ENCODE measurements around the gene ITGA2B.
"Not testable (repeated sequence)": the region's sequence is repeated elsewhere in the genome, so short reads cannot be mapped to it uniquely, and the experiment has no call there.

Gene ITGA2B

DNA sequence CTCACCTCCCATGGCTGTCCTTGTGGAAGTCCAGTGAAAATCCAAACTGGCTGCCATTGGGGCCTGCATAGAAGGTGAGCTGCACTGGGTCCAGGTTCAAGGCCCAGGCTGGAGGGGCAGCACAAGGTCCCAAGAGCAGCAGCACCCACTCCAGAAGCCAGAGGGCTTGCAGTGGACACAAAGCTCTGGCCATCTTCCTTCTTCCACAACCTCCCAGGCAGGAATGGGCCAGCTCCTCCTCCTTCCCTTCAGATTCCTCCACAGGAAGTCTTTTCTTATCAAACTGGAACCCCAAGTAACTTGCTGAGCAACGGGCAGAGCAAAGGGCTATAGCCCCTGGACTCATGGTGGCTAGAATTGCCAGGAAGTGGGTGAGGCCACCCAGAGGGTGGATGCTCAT is at the start of gene ITGA2B:
Gene ITGA2B, minus strand, starts transcription at position 369 of the 400 bp plus-strand sequence. Its CDS starts 176 bp downstream, at position 193.
- DNase-seq: no peak

DNA sequence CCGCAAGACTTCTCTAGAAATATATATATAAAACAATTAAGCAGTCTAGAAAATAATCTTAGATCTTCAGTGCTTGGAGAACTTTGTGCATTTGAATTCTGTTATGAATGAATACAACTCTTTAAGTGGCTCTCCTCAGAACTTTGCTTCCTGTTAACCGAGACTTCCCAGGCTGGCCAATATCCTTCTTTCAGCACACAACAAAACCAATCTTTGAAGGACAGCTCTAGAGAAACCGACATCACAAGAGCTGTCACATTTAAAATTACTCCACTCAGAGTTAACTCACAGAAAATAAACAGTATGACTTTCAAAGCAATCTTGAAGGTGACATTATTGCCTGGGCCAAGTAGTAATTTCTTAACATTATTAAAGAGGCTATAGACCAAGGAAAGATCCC is 49.7 kb upstream of the ITGA2B start:
- DNase-seq: no peak

DNA sequence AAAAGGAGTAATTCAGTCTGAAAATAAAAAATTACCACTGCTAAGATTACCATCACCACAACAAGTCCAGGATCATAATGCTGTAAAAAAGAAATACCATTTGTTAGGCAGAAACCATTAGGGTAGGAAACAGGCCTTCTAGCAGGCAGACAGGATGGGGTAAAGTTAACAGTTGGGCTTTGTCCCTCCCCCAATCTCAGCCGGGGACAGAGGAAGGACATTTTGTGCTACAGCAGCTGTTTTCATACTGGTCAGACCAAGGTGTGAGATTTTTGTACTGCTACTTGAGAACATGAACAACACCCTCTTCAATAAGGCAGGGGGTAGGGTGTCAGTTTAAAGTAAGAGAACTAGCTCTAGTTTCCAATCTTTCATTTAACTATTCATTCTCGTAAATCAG is 49.2 kb upstream of the ITGA2B start:
- no peak for DNase-seq

DNA sequence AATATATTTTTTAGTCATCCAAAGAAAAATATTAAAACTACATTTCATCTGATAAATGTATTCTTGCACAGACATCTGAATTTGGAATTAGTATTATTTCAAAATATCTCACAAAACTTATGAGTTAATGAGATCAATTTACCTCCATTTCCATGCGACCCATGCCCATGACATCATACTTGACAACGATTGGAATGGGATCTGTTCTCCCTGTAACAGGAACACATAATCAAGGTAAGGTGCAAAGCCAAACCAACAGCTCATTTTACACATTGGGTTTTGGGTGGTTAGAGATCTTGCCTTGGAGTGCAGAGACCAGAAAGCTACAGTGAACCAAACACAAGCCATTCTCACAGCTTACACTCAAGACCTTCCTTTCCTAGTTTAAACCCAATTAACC is 46.9 kb upstream of the ITGA2B start:
- DNase-seq: no peak

DNA sequence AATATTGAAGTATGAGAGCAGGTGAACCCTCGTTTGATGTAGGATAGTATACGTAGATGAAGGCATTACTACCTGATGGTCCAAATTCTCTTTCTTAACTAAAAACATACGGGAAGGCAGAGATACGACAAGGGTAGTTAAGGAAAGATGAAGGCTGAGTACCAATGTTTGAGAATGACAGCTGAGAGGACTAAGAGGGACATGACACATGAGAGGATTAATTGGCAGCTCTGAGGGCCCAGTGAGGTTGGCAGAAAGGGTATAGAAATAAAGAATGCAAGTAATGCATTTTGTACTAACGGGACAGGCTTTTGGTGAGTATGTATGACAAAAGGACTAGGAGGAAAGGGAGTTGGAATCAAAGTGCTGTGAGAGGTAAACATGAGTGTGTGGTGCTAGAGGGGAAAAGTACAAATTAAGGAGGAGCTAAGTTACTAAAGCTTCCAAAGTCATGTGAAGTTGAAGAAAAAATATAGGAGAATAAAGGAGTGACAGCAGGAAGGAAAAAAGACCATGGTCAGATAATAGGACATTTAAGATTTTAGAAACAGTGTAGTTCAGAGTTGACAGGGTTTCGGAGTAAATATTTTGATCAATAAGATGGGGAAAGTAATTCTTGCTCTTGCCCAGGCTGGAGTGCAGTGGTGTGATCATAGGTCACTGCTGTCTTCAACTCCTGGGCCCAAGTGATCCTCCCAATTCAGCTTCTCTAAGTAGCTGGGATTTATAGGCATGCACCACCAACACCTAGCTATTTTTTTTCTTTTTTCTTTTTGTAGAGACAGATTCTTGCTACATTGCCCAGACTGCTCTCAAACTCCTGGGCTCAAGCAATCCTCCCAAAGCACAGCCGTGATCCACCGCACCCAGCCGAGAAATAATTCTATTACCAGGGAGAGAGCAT is 43.1 kb upstream of the ITGA2B start:
- DNase-seq: no peak

DNA sequence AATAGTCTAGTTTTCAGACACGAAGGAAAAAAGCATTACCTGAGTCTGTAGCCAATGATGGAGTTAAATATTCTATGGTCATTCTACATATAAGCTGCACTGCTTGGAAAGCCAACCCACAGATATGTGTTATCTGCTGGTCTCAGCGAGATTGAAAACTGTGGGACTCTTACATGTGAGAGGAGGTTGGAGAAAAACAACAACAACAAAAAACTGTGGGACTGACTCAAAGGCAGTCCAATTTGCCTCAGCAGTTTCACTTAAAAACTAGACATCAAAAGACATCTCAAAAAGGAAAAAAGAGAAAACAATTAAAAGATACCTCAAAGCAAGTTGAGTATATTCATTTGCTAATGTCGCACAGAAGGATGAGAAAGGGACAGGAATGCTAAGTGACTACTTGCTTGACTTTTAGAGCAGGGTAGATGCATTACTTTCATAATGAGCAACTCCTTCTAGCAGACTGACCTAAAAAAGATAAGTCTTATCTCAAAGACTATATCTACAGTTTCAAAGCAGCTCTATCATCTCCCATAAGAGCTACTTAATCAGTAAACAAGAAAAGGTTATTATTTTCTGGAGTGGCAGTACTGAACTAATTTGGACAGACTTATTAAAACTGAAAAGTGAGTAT is 35.5 kb upstream of the ITGA2B start:
- DNase-seq: no peak

DNA sequence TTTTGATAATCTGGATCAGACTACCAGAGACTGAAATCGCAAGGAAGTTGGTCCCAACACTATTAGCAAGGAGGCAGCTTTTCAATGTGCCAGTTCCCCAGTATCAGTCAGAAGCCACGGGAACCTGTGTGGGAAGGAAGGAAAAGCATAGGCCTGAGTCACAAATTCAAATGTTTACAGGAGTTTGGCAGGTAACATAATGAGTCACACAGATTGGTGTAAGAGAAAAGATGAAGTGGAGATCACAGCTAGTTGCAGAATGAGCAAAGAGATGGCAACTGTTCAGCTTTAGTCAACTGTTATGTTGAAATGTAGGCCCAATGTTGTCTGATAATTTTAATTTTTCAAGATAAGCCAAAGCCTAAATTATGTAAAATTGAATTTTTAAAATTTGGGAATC is 28.1 kb upstream of the ITGA2B start:
- no peak for DNase-seq

DNA sequence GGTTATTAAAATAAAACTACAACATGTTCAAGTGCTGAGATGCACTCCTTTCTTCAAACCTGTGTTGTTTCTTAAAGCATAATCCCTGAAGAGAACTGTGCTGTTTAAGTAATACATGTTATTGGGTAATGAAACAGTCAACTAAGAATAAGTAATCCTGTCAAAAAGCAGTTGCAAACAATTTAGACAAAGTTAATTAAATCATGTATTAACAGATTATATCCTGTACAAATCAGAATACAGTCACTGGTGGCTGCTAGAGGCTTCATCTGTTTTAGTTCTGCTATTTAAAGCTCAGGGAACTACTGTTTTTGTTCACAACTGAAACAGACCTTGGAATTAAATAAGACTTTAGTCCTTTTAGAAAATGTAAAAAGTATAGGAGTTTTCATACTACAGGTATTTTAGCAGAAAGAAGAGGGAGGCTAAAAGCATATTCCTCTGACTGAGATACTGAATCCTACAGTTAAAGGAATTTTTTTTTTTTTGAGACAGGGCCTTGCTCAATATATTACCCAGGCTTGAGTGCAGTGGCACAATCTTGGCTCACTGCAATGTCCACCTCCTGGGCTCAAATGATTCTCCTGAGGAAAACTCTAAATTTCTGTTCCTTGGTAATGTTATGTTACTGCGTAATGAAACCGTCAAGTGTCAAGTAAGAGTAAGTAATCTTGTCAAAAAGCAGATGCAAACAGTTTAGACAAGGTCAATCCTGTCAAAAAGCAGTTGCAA is 27.3 kb upstream of the ITGA2B start:
- no peak for DNase-seq

DNA sequence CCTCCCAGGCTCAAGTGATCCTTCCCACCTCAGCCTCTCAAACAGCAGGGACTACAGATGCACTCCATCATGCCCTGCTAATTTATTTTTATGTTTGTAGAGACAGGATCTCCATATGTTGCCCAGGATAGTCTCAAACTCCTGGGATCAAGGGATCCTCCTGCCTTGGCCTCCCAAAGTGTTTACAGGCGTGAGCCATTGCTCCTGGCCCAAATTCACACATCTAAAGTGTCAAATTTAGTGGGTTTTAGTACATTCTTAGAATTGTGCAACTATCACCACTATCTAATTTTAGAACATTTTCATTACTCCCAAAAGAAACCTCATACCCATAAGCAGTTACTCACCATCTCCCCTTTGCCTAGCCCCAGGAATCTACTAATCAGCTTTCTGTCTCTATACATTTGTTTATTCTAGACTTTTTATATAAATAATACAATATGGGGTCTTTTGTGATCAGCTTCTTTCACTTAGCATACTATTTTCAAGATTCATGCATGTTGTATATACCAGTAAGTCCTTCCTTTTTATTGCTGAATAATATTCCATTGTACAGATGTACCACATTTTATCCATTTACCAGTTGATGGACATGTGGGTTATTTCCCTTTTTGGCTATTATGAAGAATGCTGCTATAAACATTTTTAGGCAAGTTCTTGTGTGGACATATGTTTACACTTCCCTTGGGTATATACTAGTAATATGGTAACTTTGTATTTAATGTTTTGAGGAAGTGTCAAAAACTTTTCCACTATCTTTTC is 25.1 kb upstream of the ITGA2B start:
- DNase-seq: no peak

DNA sequence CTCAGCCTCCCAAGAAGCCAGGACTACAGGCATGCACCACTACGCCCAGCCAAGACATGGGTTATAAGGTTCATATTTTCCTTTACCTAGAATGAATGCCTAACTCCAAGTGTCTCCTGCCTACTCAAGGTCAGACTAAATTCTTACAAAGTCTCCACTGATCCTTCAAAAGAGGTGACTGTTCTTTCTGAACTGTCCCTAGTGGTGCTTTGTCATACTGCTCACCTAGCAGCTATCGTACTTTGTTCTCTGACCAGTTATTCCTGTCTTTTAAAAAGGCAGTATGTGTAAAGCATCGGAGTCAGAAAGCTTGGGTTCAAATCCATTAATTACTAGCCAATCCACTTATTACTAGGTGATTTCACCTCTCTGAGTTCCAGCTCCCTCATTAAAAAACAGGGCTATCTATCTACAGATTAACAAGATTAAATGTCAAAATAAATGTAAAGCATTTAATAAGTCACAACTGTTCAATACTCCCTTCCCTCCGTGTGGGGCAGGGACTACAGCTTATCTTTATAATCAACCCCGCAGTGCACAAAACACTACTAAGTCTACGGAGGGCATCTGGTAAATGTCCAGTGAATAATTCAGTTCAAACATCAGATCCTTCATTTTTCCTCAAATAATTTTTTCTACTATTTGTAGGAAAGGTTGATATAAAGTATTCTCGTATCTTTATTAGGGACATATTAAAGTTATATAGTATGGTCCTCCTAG is 20.0 kb upstream of the ITGA2B start:
- no peak for DNase-seq

DNA sequence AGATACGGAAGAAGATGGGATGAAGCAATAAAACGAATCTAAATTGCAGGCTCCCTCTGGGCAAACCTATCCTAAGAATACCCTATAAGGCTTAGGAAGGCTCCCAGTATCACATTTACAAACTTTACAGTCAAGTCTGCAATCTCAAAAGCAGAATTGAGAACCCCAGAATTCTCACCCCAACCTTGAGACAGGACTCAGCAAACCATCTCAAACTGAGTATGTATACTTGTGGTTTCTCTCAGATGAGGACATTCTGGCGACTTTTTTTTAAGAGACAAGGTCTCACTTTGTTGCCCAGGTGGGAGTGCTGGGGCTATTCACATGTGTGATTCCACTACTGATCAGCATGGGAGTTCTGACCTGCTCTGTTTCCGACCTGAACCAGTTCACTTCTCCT is 19.3 kb upstream of the ITGA2B start:
- DNase-seq: no peak

DNA sequence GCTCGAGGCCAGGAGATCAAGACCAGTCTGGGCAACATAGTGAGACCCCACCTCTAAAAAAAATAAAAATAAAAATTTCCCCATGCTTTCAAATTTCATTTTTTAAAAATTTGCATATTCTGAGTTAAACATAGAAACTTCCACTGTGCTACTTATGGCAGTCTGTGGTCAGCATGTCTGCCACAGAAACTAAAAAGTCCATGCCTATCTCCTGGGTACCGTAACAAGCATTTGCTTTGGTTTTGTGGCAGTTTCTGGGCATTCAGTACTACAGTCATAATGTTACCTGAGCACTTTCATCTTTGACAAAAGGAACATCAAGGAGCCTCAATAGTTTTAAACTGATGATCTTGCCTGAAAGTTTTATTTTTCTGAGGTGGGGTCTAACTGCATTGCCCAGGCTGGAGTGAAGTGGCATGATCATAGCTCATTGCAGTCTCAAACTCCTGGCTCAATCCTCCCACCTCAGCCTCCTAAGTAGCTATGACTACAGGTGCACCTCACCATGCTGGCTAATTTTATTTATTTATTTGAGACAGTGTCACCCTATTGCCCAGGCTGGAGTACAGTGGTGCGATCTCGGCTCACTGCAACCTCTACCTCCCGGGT is 13.2 kb upstream of the ITGA2B start:
- no peak for DNase-seq

DNA sequence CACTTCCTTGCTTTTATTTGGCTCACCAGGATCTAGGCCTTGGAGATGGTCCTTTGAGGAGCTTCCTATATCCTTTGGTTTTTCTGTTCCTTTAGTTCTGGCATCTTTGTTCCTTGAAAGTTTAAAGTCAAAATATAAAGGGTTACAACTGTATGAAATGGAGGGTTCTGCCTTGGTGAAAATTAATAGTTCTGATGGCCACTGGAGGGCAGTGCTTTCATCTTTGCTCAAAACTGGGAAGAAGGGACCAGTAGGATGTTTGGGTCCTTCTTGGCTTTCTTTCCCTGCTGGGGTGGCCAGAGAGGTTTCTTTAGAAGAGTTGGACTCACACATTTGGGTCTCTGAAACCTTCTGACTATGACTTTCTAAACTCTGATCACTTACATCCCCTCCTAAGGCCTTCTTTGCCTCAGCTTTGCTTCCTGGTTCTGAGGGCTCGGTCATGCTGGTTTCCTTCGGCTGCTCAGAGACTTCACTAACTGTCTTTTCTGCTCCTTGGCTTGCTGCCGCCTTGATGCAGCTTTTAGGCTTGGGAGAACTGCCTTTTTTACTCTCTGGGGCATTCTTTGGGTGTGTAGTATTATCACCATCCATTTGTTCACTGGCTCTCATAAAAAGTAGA is 10.9 kb upstream of the ITGA2B start:
- no peak for DNase-seq

DNA sequence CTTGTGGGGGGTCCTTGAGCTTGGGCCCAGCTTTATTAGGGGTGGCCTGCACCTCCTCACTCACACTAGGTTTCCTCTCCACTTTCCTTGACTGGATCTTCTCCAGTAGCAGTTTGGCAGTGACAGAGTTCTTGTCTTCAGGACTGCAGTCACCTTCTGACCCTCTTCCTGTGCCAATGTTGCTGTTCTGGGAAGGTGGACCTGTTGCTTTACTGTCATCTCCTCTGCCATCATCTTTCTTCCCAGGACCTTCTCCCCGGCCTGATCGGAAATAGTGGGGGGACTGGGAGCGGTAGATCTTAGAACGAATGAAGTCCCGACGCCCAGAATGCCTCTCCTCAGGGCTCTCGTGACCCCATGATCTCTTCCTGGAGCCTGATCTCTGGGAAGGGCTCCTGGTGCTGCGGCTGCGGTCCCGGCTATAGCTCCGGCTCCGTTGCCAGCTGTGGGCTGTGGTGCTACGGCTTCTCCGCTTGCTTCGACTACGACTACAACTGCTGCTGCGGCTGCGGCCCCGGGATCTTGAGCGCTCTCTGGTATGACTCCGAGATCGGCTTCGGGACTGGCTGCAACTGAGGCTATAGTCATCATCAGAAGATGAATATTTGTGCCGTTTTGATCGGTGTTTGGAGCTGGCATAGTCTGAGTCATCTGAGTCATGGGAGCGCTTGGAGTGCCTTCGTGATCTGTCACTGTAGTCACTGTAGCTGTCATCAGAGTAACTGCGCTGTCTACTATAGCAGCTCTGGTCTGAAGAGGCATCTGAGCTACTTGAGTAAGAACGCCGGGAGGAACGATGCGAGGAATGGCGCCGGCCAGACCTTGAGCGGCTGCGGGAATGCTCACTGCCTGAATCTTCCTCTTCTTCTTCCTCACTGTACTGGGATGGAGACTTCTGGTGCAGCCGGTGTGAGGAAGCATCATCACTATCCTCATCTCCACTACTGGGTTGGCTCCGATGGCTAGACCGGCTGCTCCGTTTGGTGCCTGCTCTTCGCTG is 9.5 kb upstream of the ITGA2B start:
- DNase-seq: no peak

DNA sequence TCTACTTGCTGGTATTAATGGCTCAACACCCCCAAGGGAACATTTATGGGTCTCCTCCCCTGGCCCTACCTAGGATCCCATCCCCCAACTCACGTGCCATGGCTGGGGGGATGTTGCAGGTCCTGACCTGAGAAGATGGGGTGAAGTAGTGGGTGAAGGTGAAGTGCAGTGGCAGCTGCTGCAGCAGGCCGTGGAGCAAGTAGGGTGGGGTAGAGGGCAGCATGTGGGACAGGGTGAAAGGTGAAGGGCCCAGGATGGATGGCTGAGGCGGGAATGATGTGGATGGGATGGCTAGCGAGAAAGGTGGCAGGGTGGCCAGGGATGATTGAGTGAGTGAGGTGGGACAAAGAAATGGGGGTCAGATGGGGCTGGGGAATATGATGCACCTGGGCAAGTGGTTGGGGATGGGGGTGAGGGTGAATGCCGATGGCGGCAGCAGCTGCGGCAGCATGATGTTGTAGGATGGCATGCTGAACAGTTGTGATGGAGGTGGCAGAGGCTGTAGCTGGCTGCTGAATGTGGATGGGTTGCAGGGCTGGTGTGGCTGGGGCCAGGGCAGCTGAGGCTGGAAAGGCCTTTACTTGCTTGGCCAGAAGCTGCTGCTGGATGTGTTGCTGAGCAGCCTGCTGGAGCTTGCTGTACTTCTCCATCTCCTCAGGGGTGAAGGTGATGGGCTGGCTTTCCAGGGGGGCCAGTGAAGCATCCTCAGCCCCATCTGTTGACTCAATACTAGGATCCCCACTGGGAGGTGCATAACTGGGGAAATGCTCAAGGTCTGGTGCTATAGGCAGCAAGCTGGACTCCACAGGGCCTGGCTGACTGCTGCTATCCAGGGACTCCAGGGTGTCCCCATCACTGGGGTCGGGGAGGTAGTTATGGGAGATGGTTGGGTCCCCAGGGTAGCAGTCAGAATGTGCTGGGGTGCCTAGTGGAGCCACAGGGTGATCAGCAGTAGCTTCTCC is 8.3 kb upstream of the ITGA2B start:
- DNase-seq: no peak

DNA sequence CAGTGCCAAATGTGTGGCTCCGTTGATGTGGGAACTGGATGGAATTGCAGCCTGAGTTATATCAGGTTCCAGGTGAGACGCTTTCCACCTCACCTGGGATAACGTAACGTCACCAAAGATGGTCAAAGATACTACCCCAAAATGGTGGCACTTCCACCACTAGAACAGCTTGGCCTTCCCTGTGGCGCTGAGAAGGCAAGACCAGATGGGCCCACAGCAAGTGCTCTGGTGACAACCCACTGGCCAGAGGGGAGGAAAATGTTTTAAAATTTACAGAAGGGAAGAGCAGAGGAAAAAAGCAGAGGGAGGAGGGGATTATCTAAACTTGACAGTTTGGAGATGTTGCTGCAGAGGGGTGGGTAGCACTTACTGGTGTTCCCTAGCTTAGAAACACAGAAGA is 7.5 kb upstream of the ITGA2B start:
- DNase-seq: no peak

DNA sequence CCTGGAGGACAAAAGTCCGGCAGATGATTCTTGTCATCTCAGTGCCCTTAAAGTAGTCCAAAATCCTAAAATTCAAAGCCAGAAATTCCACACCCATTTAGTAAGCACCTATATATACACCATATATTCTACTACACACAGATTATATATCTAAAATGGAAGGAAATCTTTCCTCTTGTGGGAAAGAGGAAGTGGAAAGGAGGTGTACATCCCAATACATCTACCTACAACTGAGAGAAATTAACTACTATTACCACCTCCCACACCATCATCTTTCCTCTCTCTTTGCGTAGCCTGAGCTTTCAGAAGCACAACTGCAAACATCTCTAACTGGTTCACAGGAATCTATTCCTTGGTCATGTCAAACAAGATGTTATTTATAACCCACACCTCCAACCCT is 5.4 kb upstream of the ITGA2B start:
- DNase-seq: no peak

DNA sequence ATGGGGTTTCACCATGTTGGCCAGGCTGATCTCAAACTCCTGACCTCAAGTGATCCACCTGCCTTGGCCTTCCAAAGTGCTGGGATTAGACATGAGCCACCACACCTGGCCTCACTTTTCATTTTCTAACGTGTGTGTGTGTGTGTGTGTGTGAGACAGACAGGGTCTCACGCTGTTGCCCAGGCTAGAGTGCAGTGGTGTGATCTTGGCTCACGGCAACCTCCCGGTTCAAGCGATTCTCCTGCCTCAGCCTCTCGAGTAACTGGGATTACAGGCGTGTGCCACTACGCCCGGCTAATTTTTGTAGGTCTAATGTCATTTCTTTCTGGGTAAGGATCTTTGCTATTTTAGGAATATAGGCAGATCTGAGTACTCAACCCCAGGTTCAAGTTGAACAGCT is 4.7 kb upstream of the ITGA2B start:
- DNase-seq: not testable (repeated sequence)

All from NCI-H446 treated with DMSO at 0.1 percent for 48 hours (cell line).